ENCODE measurements around the gene MRPS34.
"Not testable (repeated sequence)": the region's sequence is repeated elsewhere in the genome, so short reads cannot be mapped to it uniquely, and the experiment has no call there.

The MRPS34 gene

DNA sequence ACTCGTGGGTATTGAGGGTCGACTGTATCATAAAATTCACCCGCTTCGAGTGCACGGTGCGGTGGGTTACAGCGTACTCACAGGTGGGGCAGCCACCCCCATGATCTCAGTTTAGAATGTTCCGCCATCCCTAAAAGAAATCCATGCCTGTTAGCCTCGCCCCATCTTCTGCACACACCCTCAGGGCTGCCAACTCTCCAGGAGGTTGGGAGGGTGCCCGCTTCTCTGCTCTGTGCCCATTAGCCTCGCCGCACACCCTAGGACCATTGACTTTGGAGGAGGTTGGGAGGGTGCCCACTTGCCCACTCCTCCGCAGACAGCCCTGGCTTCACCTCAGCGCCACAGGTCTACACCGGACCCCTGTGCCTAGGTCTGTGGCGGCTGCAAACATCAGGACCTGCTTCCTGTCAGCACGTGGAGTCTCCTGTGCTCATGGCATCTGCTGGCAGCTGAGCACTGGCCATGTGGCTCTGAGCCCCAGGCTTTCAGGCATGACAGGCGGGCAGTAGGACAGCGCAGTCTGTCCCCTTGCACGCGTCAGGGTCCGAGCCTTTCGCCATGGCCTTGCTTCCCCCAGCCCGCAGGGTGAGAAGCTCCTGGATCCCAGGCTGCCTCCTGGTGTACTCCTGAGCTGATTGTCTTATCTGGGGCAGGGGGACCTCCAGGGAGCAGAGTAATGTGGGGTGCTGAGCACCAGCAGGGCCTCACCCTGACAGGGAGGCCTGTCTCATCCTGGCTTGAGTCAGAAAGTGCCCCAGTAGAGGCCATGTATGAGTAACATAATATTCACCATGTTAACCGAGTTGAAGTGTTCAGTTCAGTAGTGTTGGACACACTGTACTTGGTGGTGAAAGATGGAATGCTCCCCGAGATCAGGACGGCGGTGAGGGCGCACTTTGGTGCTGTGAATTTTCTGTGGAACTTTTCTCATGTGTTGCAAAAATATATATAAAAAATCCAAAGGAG is 23.5 kb downstream of the MRPS34 start:
- peak; percentile 55 for DNase-seq (ENCODE audit: low spot score)

DNA sequence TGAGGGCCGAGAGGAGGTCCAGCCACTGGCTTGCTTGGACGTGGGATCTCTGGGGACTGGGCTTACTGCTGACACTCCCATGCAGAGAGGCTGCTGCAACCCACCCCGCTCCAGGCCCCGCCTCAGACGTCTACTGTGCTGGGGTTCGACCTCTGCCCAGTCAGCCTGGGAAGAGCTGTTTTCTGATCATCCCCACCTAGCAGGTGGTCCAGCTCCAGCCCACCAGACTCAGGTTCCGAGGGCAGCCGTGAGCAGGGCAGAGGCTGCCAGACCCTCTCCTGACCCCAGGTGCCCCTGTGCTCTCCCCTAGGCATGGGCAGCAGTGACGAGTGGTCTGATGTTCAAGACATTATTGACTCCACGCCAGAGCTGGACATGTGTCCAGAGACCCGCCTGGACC is 25.0 kb downstream of the MRPS34 start:
- no peak for DNase-seq (ENCODE audit: low spot score)

DNA sequence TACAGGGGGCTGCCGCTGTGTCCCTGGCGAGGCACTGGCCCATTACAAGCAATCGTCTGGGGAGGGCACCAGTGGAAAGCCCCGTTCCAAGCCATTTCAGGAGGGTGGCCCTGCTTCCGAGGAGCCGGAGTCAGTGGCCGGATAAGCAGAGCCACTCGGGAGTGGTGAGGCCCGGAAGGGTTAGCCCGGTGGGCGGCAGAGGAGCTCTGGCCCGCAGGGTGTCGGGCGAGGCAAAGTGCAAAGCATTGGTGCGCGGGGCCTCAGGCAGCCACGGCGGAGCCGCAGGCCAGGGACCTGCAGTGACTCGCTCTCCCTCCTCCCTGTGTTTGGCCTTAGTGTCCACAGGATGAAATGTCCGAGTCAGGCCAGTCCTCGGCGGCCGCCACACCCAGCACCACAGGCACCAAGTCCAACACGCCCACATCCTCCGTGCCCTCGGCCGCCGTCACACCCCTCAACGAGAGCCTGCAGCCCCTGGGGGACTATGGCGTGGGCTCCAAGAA is 26.2 kb downstream of the MRPS34 start:
- no peak for DNase-seq (ENCODE audit: low spot score)

DNA sequence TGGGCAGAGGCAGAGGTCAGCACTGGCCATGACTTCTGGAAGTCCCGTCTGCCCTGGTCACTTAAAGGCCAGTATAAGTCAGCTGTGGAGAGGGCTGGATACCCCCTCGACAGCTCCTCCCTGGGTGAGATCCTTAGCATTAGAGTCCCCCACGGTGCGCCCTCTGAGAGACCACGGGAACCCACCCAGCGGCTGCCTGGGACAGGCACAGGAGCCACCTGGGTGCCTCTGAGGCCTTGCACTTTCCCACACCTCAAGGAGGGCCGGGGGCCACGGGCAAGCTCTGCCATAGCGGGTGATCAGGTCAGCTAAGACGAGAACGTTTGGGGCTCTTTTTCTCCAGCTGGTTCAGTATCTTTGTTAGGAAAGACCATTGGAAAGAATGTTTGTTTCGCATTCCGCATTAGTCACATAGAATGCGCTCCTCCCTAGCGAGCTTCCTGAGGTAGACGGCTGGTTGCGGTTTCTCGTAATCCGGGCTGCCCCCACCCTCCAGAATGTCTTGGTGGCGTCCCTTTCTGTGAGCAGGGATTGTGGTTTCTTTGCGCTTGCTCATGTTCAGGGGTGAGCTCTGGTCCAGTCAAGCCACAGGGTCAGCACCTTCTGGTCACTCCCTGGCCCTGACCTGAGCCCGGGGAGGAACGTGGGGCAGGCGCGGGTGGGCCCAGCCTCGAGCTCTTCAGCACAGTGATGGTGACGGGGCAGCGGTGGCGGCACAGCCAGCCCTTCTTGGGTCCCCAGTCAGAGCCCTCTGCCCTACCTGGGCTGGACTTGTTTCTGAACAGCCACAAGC is 26.8 kb downstream of the MRPS34 start:
- no peak for DNase-seq (ENCODE audit: low spot score)

DNA sequence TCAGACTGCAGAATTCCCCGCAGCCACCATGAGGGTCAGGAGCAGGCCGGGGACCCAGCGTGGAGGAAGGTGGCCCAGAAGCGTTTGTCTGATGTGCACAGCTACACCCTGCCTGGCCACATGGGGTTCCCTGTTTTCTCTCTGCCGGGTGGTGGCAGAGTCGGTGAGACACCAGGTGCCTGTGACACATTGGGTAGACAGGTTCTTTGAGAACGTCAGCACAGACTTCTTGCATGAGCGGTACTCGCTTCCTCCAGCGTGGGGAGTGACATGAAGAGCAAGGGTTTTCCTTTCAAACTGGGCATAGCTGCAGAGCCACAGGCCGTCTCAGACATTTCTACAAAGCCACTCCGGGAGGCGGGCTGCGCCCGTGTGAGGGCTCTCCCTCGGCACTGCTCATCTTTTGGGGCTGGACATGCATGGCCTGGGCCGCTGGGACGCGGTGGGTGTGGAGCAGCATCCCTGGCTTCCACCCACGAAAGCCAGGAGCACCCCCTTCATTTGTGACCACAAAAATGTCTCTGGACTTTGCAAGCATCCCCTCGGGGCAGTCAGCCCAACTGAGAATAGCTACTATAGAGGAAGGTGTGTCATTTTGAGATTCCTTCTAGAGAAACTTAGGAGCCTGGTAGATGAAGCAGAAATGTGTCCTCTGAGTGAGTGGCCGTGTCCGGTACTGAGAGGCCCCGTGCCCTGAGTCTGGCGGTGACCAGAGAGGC is 27.6 kb downstream of the MRPS34 start:
- peak; percentile 62 for DNase-seq (ENCODE audit: low spot score)

DNA sequence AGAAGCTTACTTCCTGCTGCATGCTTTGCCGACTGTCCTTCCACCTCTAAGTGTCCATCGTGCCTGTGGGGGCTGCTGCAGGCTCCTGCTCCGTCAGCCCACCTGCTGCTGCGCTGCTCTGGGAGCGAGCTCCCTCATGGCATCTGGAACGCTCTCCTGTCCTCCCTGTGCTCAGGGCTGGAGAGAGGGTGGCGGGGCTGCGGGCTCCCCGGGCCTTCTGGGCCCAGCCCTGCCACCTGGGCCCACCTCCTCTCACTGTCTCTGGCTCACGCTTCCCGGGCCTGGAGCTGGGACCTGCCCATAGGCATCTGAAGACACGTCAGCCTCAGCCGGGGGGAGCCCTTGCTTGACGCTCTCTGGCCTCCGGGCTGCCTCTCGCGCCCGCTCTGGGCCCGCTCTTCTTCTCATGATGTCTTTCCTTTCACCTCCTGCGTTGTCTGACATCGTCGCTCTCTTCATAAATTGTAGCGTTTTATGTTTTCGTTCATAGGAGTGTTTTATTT is 28.5 kb downstream of the MRPS34 start:
- no peak for DNase-seq (ENCODE audit: low spot score)

DNA sequence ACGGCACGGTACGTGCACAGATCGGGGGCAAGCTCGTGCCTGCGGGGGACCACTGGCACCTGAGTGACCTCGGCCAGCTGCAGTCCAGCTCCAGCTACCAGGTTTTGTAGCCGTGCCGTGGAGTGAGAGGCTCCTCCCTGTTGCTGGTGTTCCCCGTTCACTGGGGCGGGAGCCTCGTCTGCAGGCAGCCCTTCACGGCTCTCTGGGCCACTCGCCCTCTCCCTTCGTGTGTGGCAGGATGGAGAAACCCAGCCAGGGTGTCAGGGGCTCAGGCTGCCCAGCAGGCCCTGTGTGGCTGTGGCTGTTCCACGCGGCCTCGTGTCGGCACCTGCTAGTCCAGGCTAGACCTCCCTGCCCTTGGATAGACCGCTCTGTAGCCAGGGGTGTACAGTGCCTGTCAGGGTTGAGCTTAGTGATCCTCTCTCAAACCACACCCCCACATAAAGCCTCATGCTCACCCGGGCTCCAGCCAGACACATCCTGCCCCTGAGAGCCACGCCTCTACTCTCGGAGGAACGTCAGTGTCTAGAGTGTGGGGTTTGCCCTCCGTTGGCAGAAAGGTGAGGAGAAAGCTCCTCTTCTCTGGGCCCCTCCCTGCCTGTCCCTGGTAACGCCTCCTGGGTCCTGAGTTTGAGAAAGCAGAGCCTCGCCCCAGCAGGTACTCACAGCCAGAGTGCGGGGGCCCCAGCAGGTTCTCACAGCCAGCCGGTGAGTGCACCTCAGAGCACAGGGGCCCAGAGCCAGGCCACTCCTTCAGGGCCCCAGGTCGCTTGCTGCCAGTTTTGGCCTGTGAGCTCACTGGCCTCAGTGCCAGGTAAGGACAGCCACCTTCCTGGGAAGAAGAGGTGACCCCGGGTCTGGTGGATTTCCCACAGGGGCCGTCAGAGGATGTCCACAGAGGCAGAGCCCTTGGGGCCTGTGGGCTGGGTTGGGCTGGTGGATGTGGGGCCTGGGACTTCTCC is 29.3 kb downstream of the MRPS34 start:
- DNase-seq (ENCODE audit: low spot score), result no peak

DNA sequence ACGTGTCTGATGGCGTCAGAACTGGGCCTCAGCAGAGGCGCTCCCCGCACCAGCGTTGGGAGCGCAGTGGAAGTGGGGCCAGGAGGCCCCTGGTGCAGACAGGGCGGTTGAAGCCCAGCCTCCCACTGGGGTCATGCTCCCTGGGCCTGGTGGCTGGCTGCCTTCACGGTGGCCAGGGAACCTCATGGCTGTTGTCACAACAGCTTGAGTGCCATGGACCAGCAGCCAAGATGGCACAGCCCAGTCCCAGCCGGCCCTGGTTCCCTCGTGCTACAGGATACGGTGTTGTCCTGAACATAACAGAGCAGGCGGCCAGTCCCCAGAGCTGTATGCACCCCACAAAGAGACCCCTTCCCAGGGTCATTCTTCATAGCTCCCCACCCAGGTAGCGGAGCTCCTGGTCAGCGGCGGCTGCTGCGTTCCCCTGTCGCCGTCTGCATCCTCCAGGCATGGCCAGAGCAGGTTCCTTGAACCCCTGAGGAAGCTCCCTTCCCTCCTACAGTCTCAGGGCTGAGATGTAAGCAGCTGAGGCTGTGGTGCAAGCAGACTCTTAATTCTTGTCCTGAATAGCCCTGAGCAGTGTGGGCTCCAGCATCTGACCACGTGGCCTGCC is 31.3 kb downstream of the MRPS34 start:
- no peak for DNase-seq (ENCODE audit: low spot score)

DNA sequence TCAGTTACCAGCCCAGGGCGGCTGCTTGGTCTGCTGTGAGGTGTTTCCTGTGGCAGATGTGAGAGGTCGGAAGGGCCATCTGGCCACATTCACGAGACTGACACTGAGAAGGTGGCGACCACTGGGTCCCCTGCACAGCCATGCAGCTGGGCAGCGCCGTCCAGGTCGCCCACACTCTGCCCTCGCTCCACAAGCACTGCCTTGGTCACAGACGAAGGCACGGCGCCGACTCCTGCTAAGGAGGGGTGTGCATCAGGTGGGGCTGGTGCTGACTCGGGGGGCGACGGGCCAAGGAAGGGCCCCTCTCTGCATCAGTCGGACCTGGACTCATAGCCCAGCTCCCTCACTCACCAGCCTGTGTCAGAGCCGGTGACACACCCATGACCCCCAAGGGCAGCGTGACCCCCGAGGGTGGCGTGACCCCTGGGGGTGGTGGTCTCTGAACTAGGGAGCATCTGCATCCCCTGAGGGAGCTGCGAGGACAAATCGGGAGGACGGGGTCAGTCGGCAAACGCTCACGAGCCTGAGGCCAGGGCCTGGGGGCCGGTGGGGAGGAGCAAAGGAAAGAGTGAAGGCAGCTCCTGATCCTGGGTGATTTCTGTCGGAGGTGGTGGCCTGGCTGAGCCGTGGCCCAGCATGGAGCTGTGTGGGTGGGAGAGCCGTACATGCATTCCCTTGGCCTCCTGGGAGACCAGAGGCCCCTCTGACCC is 32.0 kb downstream of the MRPS34 start:
- DNase-seq (ENCODE audit: low spot score), result no peak

DNA sequence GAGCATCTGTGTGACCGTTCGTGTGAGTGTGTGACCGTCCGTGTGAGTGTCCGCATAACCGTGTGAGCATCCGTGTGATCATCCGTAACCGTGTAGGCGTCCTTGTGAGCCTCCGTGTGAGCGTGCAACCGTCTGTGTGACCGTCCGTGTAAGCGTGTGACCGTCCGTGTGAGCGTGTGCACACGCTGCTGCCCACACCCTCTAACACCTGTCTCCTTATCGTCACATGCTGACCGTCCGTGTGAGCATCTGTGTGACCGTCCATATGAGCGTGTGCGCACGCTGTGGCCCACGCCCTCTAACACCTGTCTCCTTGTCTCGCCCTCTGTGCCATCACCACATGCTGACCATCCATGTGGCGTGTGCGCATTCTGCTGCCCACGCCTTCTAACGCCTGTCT is 32.7 kb downstream of the MRPS34 start:
- DNase-seq (ENCODE audit: low spot score), result no peak

DNA sequence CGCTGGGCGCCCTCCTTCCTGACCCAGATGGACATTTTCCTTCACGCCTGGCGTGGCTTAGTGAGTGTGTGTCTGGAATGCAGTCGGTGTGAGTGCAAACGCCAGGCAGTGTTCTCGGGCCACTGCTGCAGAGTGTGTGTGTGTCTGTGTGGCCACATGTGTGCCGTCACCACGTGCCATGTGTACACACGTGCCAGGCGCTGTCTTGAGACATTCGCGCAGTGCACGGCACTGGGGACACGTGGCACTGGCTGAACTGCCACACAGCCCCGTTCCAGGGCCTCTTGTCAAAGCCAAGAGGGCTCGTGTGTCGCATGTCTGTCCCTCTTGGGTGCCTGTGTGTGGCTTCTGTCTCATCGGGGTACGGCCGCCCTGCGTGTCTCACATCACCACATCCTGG is 38.1 kb downstream of the MRPS34 start:
- no peak for DNase-seq (ENCODE audit: low spot score)

DNA sequence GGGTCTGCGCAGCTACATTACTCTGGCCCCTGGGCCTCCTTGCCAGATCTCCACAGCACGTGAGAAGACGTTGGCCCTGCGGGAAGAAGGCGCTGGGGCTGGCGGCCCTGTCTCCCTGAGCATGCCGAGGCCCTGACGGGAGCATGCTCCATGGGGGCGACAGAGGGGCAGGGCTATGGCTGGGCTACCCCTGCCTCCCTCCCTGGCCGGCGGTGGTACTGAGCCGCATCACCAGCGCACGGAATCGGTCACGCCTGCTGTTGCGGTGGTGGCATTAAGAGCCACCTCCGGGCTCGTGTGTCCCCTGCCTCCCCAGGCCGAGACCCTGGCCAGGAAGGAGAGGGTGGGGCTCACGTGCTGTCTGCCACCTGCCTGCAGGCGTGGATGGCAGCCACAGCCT is 38.8 kb downstream of the MRPS34 start:
- DNase-seq (ENCODE audit: low spot score), result no peak

DNA sequence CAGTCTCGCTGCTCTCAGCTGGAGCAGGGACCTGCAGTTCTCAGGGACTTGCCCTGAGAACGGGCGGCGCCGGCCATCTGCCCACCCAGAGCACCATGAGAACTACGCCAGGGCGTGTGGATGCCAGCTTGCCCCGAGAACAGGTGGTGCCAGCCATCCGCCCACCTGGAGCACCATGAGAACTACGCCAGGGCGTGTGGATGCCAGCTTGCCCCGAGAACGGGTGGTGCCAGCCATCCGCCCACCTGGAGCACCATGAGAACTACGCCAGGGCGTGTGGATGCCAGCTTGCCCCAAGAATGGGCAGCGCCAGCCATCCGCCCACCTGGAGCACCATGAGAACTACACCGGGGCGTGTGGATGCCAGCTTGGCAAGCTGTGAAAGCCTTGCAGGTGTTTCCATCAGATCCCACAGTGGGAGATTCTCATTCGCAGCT is 40.4 kb downstream of the MRPS34 start:
- not testable (repeated sequence) for DNase-seq (ENCODE audit: low spot score)

DNA sequence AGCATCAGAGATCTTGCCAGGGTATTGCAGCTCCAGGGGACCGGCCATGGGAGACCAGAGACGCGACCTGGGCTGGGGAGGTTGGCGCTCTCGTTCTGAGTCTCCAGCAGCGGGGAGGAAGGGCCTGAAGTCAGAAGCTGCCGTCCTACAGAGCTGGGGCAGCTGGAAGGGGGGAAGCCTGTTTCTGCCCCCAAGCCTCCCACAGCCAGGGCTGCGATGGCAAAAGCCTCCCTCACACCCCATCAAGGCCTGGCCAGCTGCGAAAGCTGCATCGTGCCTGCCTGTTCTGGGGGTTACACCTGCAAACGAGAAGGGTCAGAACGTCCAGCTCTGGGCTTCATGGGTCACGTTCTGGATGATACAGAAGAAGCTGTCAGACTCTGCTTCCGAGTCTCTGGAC is 40.9 kb downstream of the MRPS34 start:
- DNase-seq (ENCODE audit: low spot score), result no peak

DNA sequence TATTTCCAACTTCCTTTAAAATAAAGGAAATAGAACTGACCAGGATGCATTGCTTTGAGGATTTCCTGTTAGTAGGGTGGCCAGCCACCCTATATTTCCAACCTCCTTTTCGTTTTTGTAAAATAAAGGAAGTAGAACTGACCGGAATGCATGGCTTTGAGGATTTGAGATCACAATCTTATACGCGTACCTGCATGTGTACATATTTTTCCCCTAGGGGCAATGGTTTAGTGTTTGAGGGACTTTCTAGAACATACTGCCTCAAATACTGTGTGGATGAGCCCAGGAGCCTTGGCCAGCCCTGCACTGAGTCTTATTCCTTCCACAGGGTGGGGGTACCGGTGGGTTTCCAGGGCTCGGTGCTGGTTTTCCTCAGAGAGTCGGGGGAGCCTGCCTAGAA is 41.3 kb downstream of the MRPS34 start:
- DNase-seq (ENCODE audit: low spot score), result no peak

DNA sequence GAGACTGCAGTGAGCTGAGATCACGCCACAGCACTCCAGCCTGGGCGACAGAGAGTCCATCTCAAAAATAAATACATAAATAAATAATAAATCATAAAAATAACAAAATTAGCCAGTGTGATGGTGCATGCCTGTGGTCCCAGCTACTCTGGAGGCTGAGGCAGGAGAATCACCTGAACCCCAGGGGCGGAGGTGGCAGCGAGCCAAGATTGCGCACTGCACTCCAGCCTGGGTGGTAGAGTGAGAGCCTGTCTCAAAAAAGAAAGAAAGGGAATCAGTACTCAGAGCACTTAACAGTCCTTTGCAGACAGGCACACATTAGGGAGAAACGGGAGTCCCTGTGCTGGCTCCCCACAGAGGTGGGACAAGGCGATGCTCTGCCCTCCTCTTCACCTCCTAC is 41.9 kb downstream of the MRPS34 start:
- no peak for DNase-seq (ENCODE audit: low spot score)

DNA sequence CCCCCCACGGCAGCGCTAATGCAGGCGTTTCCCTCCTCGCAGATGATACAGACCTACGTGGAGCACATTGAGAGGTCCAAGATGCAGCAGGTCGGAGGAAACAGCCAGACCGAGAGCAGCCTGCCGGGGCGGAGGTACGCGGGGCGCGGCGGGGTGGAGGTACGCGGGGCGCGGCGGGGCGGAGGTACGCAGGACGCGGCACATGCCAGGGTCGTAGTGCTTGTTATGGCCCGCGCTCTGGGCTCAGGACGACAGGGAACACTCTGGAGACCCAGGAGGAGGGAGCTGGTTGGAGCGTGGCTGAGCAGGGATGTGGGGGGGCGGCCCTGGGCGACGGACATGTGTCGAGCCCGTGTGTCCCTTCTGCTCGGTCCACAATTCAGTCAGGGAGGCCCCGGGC is 43.5 kb downstream of the MRPS34 start:
- DNase-seq (ENCODE audit: low spot score), result no peak

DNA sequence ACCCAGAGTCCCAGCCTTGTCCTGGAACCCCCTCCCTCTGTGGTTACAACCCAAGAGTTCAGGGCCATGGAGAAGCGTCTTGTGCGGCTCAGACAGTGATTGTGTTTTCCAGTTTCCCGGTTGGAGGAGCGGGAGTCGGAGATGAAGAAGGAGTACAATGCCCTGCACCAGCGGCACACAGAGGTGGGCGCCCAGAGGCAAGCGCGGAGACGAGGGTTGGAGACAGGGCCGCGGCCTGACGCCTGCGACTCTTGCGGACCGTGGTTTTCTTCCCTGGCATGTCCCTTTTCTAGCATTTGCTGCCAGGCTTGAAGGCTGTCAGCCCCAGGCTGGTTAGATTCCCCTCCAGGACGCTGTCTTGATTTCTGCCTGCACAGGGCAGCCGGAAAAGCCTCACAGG is 43.9 kb downstream of the MRPS34 start:
- DNase-seq (ENCODE audit: low spot score), result no peak
